WTC11 (cell line): ENCODE data around the gene USP38.

Experiments
- ATF3 ChIP-seq: sonication (generic); formaldehyde crosslinking; conservative IDR thresholded peaks from 2 replicates; pipeline ENCODE4 v1.8.1; 2022; ENCODE audit warnings: mild to moderate bottlenecking, missing genetic modification reagents
- CBFB ChIP-seq: sonication (generic); formaldehyde crosslinking; IDR thresholded peaks from 2 replicates; pipeline ENCODE4 v1.8.1; 2022; ENCODE audit warnings: mild to moderate bottlenecking, low read depth, missing genetic modification reagents
- CTCF ChIP-seq: fragments of 200-600 bp; IDR thresholded peaks from 2 replicates; pipeline ENCODE4 v1.8.0; 2022; ENCODE audit warnings: antibody characterized with exemption
- E2F1 ChIP-seq: sonication (generic); formaldehyde crosslinking; IDR thresholded peaks from 2 replicates; pipeline ENCODE4 v1.8.0; 2022; ENCODE audit warnings: mild to moderate bottlenecking, missing genetic modification reagents
- STAT6 ChIP-seq: sonication (generic); formaldehyde crosslinking; conservative IDR thresholded peaks from 2 replicates; pipeline ENCODE4 v1.8.1; 2023; ENCODE audit warnings: mild to moderate bottlenecking, low read depth, missing genetic modification reagents, moderate library complexity
- ZNF416 ChIP-seq: fragments of 250-450 bp; sonication (Bioruptor Pico); IDR thresholded peaks from 2 replicates; pipeline ENCODE4 v1.9.0; 2021; ENCODE audit warnings: mild to moderate bottlenecking, inconsistent platforms
- TF ChIP-seq, protein P1 (sequence below): sonication (generic); formaldehyde crosslinking; IDR thresholded peaks from 2 replicates; pipeline ENCODE4 v1.8.1; 2022; ENCODE audit warnings: missing genetic modification reagents, borderline replicate concordance
- TF ChIP-seq, protein P2 (sequence below): sonication (generic); formaldehyde crosslinking; IDR thresholded peaks from 2 replicates; pipeline ENCODE4 v1.8.1; 2023; ENCODE audit warnings: mild to moderate bottlenecking, missing genetic modification reagents

GRCh38 chr4:143241892-143242291 lies 57.2 kb downstream of the USP38 start:
- TF ChIP-seq CTCF (no peak), E2F1 (CRISPR knock-in tag) (no peak), STAT6 (CRISPR knock-in tag) (no peak), CBFB (CRISPR knock-in tag) (no peak), ZNF416 (CRISPR knock-in tag) (no peak), ATF3 (CRISPR knock-in tag) (no peak)
- TF ChIP-seq, protein P1, sequence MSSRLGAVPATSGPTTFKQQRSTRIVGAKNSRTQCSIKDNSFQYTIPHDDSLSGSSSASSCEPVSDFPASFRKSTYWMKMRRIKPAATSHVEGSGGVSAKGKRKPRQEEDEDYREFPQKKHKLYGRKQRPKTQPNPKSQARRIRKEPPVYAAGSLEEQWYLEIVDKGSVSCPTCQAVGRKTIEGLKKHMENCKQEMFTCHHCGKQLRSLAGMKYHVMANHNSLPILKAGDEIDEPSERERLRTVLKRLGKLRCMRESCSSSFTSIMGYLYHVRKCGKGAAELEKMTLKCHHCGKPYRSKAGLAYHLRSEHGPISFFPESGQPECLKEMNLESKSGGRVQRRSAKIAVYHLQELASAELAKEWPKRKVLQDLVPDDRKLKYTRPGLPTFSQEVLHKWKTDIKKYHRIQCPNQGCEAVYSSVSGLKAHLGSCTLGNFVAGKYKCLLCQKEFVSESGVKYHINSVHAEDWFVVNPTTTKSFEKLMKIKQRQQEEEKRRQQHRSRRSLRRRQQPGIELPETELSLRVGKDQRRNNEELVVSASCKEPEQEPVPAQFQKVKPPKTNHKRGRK (CRISPR knock-in tag): no peak
- TF ChIP-seq, protein P2, sequence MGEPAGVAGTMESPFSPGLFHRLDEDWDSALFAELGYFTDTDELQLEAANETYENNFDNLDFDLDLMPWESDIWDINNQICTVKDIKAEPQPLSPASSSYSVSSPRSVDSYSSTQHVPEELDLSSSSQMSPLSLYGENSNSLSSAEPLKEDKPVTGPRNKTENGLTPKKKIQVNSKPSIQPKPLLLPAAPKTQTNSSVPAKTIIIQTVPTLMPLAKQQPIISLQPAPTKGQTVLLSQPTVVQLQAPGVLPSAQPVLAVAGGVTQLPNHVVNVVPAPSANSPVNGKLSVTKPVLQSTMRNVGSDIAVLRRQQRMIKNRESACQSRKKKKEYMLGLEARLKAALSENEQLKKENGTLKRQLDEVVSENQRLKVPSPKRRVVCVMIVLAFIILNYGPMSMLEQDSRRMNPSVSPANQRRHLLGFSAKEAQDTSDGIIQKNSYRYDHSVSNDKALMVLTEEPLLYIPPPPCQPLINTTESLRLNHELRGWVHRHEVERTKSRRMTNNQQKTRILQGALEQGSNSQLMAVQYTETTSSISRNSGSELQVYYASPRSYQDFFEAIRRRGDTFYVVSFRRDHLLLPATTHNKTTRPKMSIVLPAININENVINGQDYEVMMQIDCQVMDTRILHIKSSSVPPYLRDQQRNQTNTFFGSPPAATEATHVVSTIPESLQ (CRISPR knock-in tag): no peak
